KMS-11 (cell line): Measurements from ENCODE around the gene ARMH3.

Experiments used
- H2AFZ ChIP-seq: fragments of 200-600 bp; sonication (generic); 2 replicates; pipeline ENCODE4 v1.6.1; 2016; ENCODE audit warnings: antibody characterized with exemption, mixed run types, low read depth
- H3K27ac ChIP-seq: fragments of 200-600 bp; sonication (generic); 2 replicates; pipeline ENCODE4 v1.6.1; 2016; ENCODE audit warnings: mild to moderate bottlenecking, mixed run types
- H3K27me3 ChIP-seq: fragments of 200-600 bp; sonication (generic); 2 replicates; pipeline ENCODE4 v1.6.1; 2017; ENCODE audit warnings: mild to moderate bottlenecking, low read depth, mixed run types, moderate library complexity; ENCODE audit not compliant: insufficient read depth
- H3K36me3 ChIP-seq: fragments of 200-600 bp; sonication (generic); 2 replicates; pipeline ENCODE4 v1.6.1; 2017; ENCODE audit warnings: mild to moderate bottlenecking, mixed run types; ENCODE audit not compliant: insufficient read depth
- H3K4me1 ChIP-seq: fragments of 200-600 bp; sonication (generic); 2 replicates; pipeline ENCODE4 v1.6.1; 2016; ENCODE audit warnings: mild to moderate bottlenecking, low read depth, mixed run types; ENCODE audit not compliant: poor library complexity, severe bottlenecking
- H3K4me2 ChIP-seq: fragments of 200-600 bp; sonication (generic); 2 replicates; pipeline ENCODE4 v1.7.0; 2016; ENCODE audit warnings: mild to moderate bottlenecking, mixed run types
- H3K4me3 ChIP-seq: fragments of 200-600 bp; sonication (generic); IDR thresholded peaks from 2 replicates; pipeline ENCODE4 v1.6.1; 2017; ENCODE audit warnings: low read depth, low read length, mixed read lengths; ENCODE audit not compliant: insufficient read depth
- H3K79me2 ChIP-seq: fragments of 200-600 bp; sonication (generic); 2 replicates; pipeline ENCODE4 v1.6.1; 2016; ENCODE audit warnings: low read depth, mixed run types; ENCODE audit not compliant: insufficient read depth
- H3K9ac ChIP-seq: fragments of 200-600 bp; sonication (generic); 2 replicates; pipeline ENCODE4 v1.6.1; 2016; ENCODE audit warnings: mild to moderate bottlenecking, mixed run types
- H4K20me1 ChIP-seq: fragments of 200-600 bp; sonication (generic); 2 replicates; pipeline ENCODE4 v1.6.1; 2016; ENCODE audit warnings: mild to moderate bottlenecking, mixed run types; ENCODE audit not compliant: insufficient read depth
- CTCF ChIP-seq: fragments of 200-600 bp; sonication (generic); conservative IDR thresholded peaks from 2 replicates; pipeline ENCODE4 v1.6.1; 2017; ENCODE audit warnings: low read depth, mild to moderate bottlenecking, antibody characterized with exemption, low read length, moderate library complexity, mixed read lengths

Gene ARMH3

GRCh38 chr10:102024799-102025198, 31.2 kb downstream of the ARMH3 start:
- no peaks in the 10 kb centered on the region for H4K20me1 ChIP-seq
- H3K4me3 ChIP-seq: no peak overlapping the region
- no peak overlapping the region for H3K27ac ChIP-seq
- no peaks in the 10 kb centered on the region for H3K36me3 ChIP-seq
- H3K27me3 ChIP-seq: no peaks in the 10 kb centered on the region
- TF ChIP-seq CTCF: no peak
- no peak overlapping the region for H2AFZ ChIP-seq
- H3K4me2 ChIP-seq: no peak overlapping the region
- no peaks in the 10 kb centered on the region for H3K4me1 ChIP-seq
- H3K9ac ChIP-seq: no peak overlapping the region
- no peaks in the 10 kb centered on the region for H3K79me2 ChIP-seq

- Histone ChIP-seq H3K27ac (no peak overlapping the region), H3K4me3 (no peak overlapping the region), H3K27me3 (no peaks in the 10 kb centered on the region), H4K20me1 (no peaks in the 10 kb centered on the region), H3K4me2 (no peak overlapping the region), H3K4me1 (no peaks in the 10 kb centered on the region), H3K9ac (no peak overlapping the region), H2AFZ (no peak overlapping the region), H3K79me2 (no peaks in the 10 kb centered on the region), H3K36me3 (no peaks in the 10 kb centered on the region)
- no peak for TF ChIP-seq CTCF
Measured at GRCh38 chr10:102020938-102021337, 35.0 kb downstream of the ARMH3 start.

DNA sequence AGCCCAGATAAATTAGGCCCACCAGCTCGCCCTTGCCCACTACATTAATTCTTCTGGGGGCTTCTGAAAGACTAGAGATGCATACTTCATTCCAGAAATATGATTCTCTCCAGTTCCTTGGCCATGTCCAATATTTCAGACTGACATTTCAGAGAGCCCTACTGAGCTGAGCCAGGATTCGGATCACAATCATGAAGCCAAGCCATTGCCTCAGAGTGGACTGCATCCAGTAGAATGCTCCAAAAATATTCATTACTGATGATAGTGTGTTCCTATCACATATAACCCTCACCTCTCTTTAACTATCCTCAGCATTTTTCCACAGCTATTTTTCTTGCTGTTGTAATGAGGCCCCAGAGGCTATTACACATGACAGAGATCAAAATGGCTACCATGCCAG, 38.7 kb downstream of the ARMH3 start:
- no peaks in the 10 kb centered on the region for H3K4me1 ChIP-seq
- no peak overlapping the region for H3K4me2 ChIP-seq
- H3K36me3 ChIP-seq: no peaks in the 10 kb centered on the region
- H3K79me2 ChIP-seq: no peaks in the 10 kb centered on the region
- no peak overlapping the region for H3K27ac ChIP-seq
- H4K20me1 ChIP-seq: no peaks in the 10 kb centered on the region
- no peak for TF ChIP-seq CTCF
- no peak overlapping the region for H3K4me3 ChIP-seq
- H3K27me3 ChIP-seq: no peaks in the 10 kb centered on the region
- H2AFZ ChIP-seq: no peak overlapping the region
- H3K9ac ChIP-seq: no peak overlapping the region

DNA sequence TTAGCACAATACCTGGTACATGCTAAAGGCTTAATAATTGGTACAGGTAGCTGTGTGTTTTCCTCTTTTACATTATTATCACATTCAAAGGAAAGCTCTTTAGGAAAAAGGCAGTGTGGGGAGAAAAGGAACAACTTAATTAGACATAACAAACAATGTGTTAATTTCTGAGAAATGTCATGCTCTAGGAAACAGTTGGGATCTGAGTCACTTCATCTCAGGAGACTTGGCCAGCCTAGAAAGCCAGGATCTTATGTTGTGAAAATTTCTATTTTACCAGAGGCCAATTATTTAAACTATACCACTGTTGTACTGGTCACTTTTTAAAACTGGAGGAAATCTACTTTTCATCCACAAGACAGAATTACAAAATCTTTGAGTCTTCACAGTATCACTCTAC, 39.6 kb downstream of the ARMH3 start:
- no peak overlapping the region for H3K27ac ChIP-seq
- H3K4me3 ChIP-seq: no peak overlapping the region
- H3K4me2 ChIP-seq: no peak overlapping the region
- no peaks in the 10 kb centered on the region for H3K4me1 ChIP-seq
- H2AFZ ChIP-seq: no peak overlapping the region
- H4K20me1 ChIP-seq: no peaks in the 10 kb centered on the region
- H3K79me2 ChIP-seq: no peaks in the 10 kb centered on the region
- no peak overlapping the region for H3K9ac ChIP-seq
- H3K27me3 ChIP-seq: no peaks in the 10 kb centered on the region
- TF ChIP-seq CTCF: no peak
- H3K36me3 ChIP-seq: no peaks in the 10 kb centered on the region

DNA sequence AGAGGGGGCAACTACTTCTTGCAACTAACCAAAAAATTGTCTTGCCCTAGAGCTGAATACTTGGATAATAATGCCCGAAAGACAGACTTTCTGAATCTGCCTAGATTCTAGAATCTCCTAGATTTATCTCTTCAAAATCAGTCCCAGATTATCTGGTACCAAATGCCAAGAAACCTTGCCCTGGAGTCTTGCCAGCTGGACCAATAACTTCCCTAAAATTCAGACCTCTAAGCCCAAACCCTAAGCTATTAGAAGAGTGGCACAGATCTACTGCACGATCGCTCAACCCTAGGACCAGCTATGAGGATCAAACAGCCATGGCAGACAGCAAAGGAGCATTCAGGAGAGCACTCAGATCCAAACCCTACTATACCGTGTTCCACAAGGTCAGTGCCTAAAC, 45.0 kb downstream of the ARMH3 start:
- Histone ChIP-seq H3K4me3 (no peak overlapping the region), H3K27me3 (no peaks in the 10 kb centered on the region)
- TF ChIP-seq CTCF: no peak

More for the DNA sequence above, 45.0 kb downstream of the ARMH3 start:
- no peak overlapping the region for H3K4me2 ChIP-seq
- no peak overlapping the region for H3K9ac ChIP-seq
- no peaks in the 10 kb centered on the region for H4K20me1 ChIP-seq
- peaks cover 3% of the 10 kb centered on the region for H3K4me1 ChIP-seq
- H3K36me3 ChIP-seq: no peaks in the 10 kb centered on the region
- H3K27ac ChIP-seq: no peak overlapping the region
- H2AFZ ChIP-seq: no peak overlapping the region
- no peaks in the 10 kb centered on the region for H3K79me2 ChIP-seq
